Activated naive CD8-positive, alpha-beta T cell treated with anti-CD3 and anti-CD28 coated beads, Interleukin-2, amount 50 U/mL, for 24 hours (primary cell): Measurements from ENCODE around the gene SERPINA5.
"Not testable (repeated sequence)": the region's sequence is repeated elsewhere in the genome, so short reads cannot be mapped to it uniquely, and the experiment has no call there.

Experiments
- ATAC-seq: fragments of 150-1000 bp; cut with Tn5 transposase; one replicate; pipeline ENCODE4 v1.10.0; 2021
- DNase-seq: peaks from one replicate; pipeline ENCODE4 v3.0.0; 2021
- H3K27ac Mint-ChIP-seq: one replicate; pipeline ENCODE4 v1.8.0; 2021; ENCODE audit warnings: mild to moderate bottlenecking, mixed read lengths
- H3K27me3 Mint-ChIP-seq: one replicate; pipeline ENCODE4 v1.8.0; 2021; ENCODE audit warnings: mixed read lengths
- H3K36me3 Mint-ChIP-seq: one replicate; pipeline ENCODE4 v1.8.0; 2021; ENCODE audit warnings: low read depth, mixed read lengths
- H3K4me1 Mint-ChIP-seq: one replicate; pipeline ENCODE4 v1.8.0; 2021; ENCODE audit warnings: mixed read lengths
- H3K4me3 Mint-ChIP-seq: one replicate; pipeline ENCODE4 v1.8.0; 2021; ENCODE audit warnings: mild to moderate bottlenecking, moderate library complexity, mixed read lengths
- H3K9me3 Mint-ChIP-seq: one replicate; pipeline ENCODE4 v1.8.0; 2021; ENCODE audit warnings: mixed read lengths

The SERPINA5 gene

GRCh38 chr14:94628578-94628977 is 47.4 kb downstream of the SERPINA5 start:
- peaks cover 4% of the 10 kb centered on the region for H3K27me3 Mint-ChIP-seq
- ATAC-seq = no peak
- no peak overlapping the region for H3K27ac Mint-ChIP-seq
- H3K4me3 Mint-ChIP-seq = no peak overlapping the region
- no peak for DNase-seq
- no peaks in the 10 kb centered on the region for H3K36me3 Mint-ChIP-seq
- H3K9me3 Mint-ChIP-seq = no peaks in the 10 kb centered on the region
- no peaks in the 10 kb centered on the region for H3K4me1 Mint-ChIP-seq

DNA sequence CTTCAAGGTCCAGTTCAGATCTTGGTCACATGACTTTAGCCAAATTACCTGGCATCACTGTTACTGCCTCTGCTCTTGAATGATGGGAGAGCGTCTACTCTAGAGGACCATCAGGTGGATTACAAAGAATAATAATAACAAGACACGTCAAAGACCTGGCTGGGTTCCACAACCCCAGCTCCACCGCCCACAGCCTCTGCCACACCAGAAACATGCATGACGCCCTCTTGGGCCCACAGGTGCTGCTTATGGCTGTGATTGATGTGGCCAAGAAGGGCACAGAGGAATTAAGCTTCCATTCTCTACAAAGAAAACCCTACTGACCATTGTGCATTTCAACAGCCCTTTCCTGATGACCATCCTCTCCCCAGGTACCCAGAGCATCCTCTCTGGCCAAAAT is 49.2 kb downstream of the SERPINA5 start:
- ATAC-seq = no peak
- peaks cover 6% of the 10 kb centered on the region for H3K27me3 Mint-ChIP-seq
- no peaks in the 10 kb centered on the region for H3K4me1 Mint-ChIP-seq
- H3K9me3 Mint-ChIP-seq = no peaks in the 10 kb centered on the region
- no peak overlapping the region for H3K27ac Mint-ChIP-seq
- H3K4me3 Mint-ChIP-seq = no peak overlapping the region
- H3K36me3 Mint-ChIP-seq = no peaks in the 10 kb centered on the region
- DNase-seq = no peak

GRCh38 chr14:94631050-94631449 is 49.8 kb downstream of the SERPINA5 start:
- DNase-seq = no peak
- Mint-ChIP-seq H3K4me3 (no peak overlapping the region), H3K4me1 (no peaks in the 10 kb centered on the region), H3K9me3 (no peaks in the 10 kb centered on the region), H3K36me3 (no peaks in the 10 kb centered on the region), H3K27me3 (peaks cover 6% of the 10 kb centered on the region), H3K27ac (no peak overlapping the region)
- no peak for ATAC-seq

GRCh38 chr14:94631536-94632304 is 50.5 kb downstream of the SERPINA5 start:
- Mint-ChIP-seq H3K4me1 (no peaks in the 10 kb centered on the region), H3K9me3 (no peaks in the 10 kb centered on the region), H3K27me3 (peaks cover 6% of the 10 kb centered on the region), H3K27ac (no peak overlapping the region), H3K36me3 (no peaks in the 10 kb centered on the region), H3K4me3 (no peak overlapping the region)
- ATAC-seq (no peak), DNase-seq (no peak)

DNA sequence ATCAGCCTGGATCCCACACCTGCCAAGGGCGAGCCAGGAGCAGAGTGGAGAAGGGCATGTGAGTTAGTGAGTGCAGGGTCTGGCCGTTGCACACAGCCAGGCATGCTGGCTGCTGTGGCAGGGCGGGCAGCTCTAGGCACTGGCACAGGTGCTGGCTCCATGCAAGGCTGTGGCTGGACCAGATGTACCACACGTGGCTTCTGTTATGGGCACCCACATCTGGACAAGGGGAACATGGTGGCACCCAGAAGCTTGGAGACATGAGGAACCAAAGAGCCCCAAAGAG is 51.0 kb downstream of the SERPINA5 start:
- DNase-seq = no peak
- no peak overlapping the region for H3K4me3 Mint-ChIP-seq
- H3K9me3 Mint-ChIP-seq = no peaks in the 10 kb centered on the region
- H3K36me3 Mint-ChIP-seq = no peaks in the 10 kb centered on the region
- peaks cover 6% of the 10 kb centered on the region for H3K27me3 Mint-ChIP-seq
- H3K4me1 Mint-ChIP-seq = no peaks in the 10 kb centered on the region
- ATAC-seq = no peak
- no peak overlapping the region for H3K27ac Mint-ChIP-seq

- no peak for ATAC-seq
- Mint-ChIP-seq H3K9me3 (no peaks in the 10 kb centered on the region), H3K36me3 (no peaks in the 10 kb centered on the region), H3K27me3 (peaks cover 5% of the 10 kb centered on the region), H3K4me1 (no peaks in the 10 kb centered on the region), H3K4me3 (no peak overlapping the region), H3K27ac (no peak overlapping the region)
- DNase-seq = no peak
Observed at GRCh38 chr14:94633121-94633520, 51.9 kb downstream of the SERPINA5 start.

- ATAC-seq (no peak), DNase-seq (no peak)
- Mint-ChIP-seq H3K27ac (no peak overlapping the region), H3K27me3 (peaks cover 3% of the 10 kb centered on the region), H3K36me3 (no peaks in the 10 kb centered on the region), H3K4me1 (no peaks in the 10 kb centered on the region), H3K9me3 (no peaks in the 10 kb centered on the region), H3K4me3 (no peak overlapping the region)
Observed at GRCh38 chr14:94635154-94635553, 53.9 kb downstream of the SERPINA5 start.

GRCh38 chr14:94636744-94637412 is 55.7 kb downstream of the SERPINA5 start:
- H3K9me3 Mint-ChIP-seq = no peaks in the 10 kb centered on the region
- H3K27me3 Mint-ChIP-seq = peaks cover 3% of the 10 kb centered on the region
- no peak overlapping the region for H3K27ac Mint-ChIP-seq
- ATAC-seq = no peak
- H3K36me3 Mint-ChIP-seq = no peaks in the 10 kb centered on the region
- no peak overlapping the region for H3K4me3 Mint-ChIP-seq
- H3K4me1 Mint-ChIP-seq = no peaks in the 10 kb centered on the region
- no peak for DNase-seq

- ATAC-seq, H3K9me3 Mint-ChIP-seq, H3K4me1 Mint-ChIP-seq, H3K36me3 Mint-ChIP-seq, H3K27ac Mint-ChIP-seq, H3K4me3 Mint-ChIP-seq, H3K27me3 Mint-ChIP-seq, DNase-seq: not testable (repeated sequence)
Observed at GRCh38 chr14:94637814-94638213, 56.6 kb downstream of the SERPINA5 start.

GRCh38 chr14:94638339-94638738 is 57.1 kb downstream of the SERPINA5 start:
- H3K4me3 Mint-ChIP-seq = no peak overlapping the region
- ATAC-seq (no peak), DNase-seq (no peak)
- no peaks in the 10 kb centered on the region for H3K4me1 Mint-ChIP-seq
- peaks cover 3% of the 10 kb centered on the region for H3K27me3 Mint-ChIP-seq
- H3K36me3 Mint-ChIP-seq = no peaks in the 10 kb centered on the region
- H3K27ac Mint-ChIP-seq = no peak overlapping the region
- no peaks in the 10 kb centered on the region for H3K9me3 Mint-ChIP-seq

DNA sequence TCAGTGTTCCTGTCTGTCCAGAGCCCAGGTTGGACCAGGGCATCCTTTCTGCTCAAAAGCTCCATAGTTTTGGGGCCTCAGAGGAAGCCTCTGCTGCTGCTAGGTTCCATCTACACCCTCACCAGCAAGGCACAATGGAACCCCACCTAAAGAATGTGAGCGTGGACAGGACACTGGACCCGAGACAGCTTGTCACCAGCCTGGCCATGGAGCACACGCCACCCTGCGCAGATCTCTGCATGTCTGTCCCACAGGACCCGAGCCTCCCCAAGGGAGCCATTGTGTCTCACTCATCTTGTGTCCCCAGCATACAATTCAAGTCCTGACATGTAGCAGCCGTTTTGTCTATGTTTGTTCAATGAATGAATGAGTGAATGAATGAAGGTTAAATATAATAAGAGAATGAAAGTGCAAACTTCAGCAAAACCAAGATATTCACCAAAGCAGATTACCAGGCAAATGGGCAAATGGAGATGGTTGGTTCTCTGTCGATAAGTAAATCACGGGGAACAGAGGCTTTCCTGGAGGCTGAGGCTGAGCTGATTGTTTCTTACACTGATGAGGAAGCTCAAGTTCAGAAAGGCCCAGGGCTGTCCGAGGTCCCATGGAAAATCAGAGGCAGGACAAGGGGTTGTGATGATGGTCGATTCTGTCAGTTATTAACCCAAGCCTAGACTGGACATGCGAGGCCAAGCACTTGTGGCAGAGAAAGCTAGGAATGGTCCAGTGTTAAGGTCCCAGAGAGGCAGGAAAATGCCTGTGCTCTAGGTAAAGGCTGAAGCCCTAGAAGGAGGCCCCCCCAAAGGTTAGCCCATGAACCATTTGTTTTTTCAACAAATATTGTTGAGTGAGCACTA is 58.0 kb downstream of the SERPINA5 start:
- no peaks in the 10 kb centered on the region for H3K4me1 Mint-ChIP-seq
- no peaks in the 10 kb centered on the region for H3K36me3 Mint-ChIP-seq
- peaks cover 3% of the 10 kb centered on the region for H3K27me3 Mint-ChIP-seq
- ATAC-seq (no peak), DNase-seq (no peak)
- H3K27ac Mint-ChIP-seq = no peak overlapping the region
- no peaks in the 10 kb centered on the region for H3K9me3 Mint-ChIP-seq
- no peak overlapping the region for H3K4me3 Mint-ChIP-seq

DNA sequence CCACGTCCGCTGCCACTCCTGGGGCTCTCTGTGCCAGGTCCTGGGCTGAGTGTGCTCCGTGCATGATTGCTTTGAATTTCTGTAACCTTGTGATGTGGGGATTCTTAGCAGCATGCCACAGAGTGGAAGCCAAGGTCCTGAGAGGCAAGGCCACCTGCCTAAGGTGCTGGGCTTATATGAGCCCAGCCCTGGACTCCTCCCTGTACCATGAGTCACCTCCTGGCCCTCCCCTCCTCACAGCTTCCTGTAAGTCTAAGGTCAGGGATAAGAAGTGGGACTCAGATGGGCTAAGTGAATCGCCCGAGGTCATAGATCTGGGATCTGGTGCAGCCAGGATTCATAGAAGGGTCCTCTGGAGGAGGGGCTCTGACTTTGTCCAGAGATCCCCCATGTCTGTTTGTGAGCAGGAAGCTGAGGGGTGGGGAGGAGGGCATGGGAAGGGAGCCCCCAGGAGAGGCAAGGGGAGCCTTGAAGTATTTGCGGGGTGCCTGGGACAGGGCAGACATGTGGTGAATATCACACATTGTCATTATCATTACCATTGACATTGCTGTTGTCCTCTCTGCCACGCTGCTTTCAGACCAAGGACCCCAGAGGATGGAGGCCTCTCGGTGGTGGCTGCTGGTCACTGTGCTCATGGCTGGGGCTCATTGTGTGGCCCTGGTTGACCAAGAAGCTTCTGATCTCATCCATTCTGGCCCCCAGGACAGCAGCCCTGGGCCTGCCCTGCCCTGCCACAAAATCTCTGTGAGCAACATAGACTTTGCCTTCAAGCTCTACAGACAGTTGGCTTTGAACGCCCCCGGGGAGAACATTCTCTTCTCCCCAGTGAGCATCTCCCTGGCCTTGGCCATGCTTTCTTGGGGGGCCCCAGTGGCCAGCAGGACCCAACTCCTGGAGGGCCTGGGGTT is 59.8 kb downstream of the SERPINA5 start:
- H3K27ac Mint-ChIP-seq = no peak overlapping the region
- DNase-seq (no peak), ATAC-seq (no peak)
- H3K9me3 Mint-ChIP-seq = peaks cover 5% of the 10 kb centered on the region
- H3K4me3 Mint-ChIP-seq = no peak overlapping the region
- no peaks in the 10 kb centered on the region for H3K27me3 Mint-ChIP-seq
- no peaks in the 10 kb centered on the region for H3K36me3 Mint-ChIP-seq
- H3K4me1 Mint-ChIP-seq = no peaks in the 10 kb centered on the region

GRCh38 chr14:94641632-94641955 is 60.4 kb downstream of the SERPINA5 start:
- H3K9me3 Mint-ChIP-seq = peaks cover 7% of the 10 kb centered on the region
- no peaks in the 10 kb centered on the region for H3K27me3 Mint-ChIP-seq
- H3K36me3 Mint-ChIP-seq = no peaks in the 10 kb centered on the region
- ATAC-seq (no peak), DNase-seq (no peak)
- H3K4me3 Mint-ChIP-seq = no peak overlapping the region
- H3K4me1 Mint-ChIP-seq = no peaks in the 10 kb centered on the region
- H3K27ac Mint-ChIP-seq = no peak overlapping the region
